Suprapubic skin (tissue), 4 donors: ENCODE measurements around the gene RAPGEF3.

ENCODE experiments used
- CTCF ChIP-seq, 2 donors: fragments of 200-600 bp in 1 of 2; fragments of 450-650 bp in 1 of 2; sonication (generic) in 1 of 2; IDR thresholded peaks; one replicate each; pipeline ENCODE4 v1.5.1; 2016 to 2019; ENCODE audit warnings: antibody characterized with exemption in 2 of 2, mild to moderate bottlenecking in 1 of 2, moderate library complexity in 1 of 2
- EP300 ChIP-seq: sonication (generic); formaldehyde crosslinking; IDR thresholded peaks from one replicate; pipeline ENCODE4 v1.6.1; 2017; ENCODE audit warnings: antibody characterized with exemption
- POLR2A ChIP-seq, 2 donors: fragments of 450-650 bp; IDR thresholded peaks; one replicate each; pipeline ENCODE4 v1.6.1; 2017; ENCODE audit warnings: antibody characterized with exemption in 2 of 2, mild to moderate bottlenecking in 2 of 2, moderate library complexity in 2 of 2
- POLR2AphosphoS5 ChIP-seq, 3 donors: sonication (generic); formaldehyde crosslinking; IDR thresholded peaks; one replicate each; pipeline ENCODE4 v1.6.1; 2017; ENCODE audit warnings: antibody characterized with exemption in 3 of 3

- no peak for TF ChIP-seq POLR2AphosphoS5 (IDR thresholded peaks at IDR 0.05)
- TF ChIP-seq POLR2A (IDR thresholded peaks at IDR 0.05), result no peak
- TF ChIP-seq CTCF (IDR thresholded peaks at IDR 0.05), result no peak
- no peak for TF ChIP-seq EP300
These were observed 4.3 kb upstream of the RAPGEF3 start for GRCh38 chr12:47762850-47763465.
